ENCODE results near the gene PBRM1. TPM values are rescaled to one million over a fixed set of nuclear protein-coding genes. Genes with fewer than 3 reads are reported as not detected.

PBRM1 gene
- total and polyA plus RNA-seq, 4 donors, result 7.1 to 65.7 (median 38.7) TPM

GRCh38 chr3:52521488-52521824, 164.3 kb downstream of the PBRM1 start:
- no peak for DNase-seq (ENCODE audit: low spot score)
- 92% methylated on average over 8 of the region's 8 CpGs for WGBS
- Histone ChIP-seq H3K9ac (ENCODE audit: low read depth in 1 of 2, low read length in 2 of 2) (no peak overlapping the region), H3K36me3 (ENCODE audit: control insufficient read depth in 4 of 4, insufficient read depth in 3 of 4, low read depth in 1 of 4, low read length in 3 of 4) (no peaks in the 10 kb centered on the region), H3K27ac (ENCODE audit: low read depth in 1 of 2, low read length in 2 of 2) (no peak overlapping the region), H3K4me3 (ENCODE audit: low read depth in 1 of 3, low read length in 3 of 3) (no peak overlapping the region), H3K4me1 (ENCODE audit: control insufficient read depth in 4 of 4, insufficient read depth in 4 of 4, low read length in 3 of 4) (peaks cover 0 to 3% (median 0%) of the 10 kb centered on the region in 4 donors), H3K9me3 (ENCODE audit: control insufficient read depth in 4 of 4, low read length in 3 of 4) (no peaks in the 10 kb centered on the region), H3K27me3 (ENCODE audit: control insufficient read depth in 4 of 4, insufficient read depth in 4 of 4, low read length in 3 of 4) (no peaks in the 10 kb centered on the region)
- TF ChIP-seq FOXA1 (IDR thresholded peaks at IDR 0.05), result no peak
- TF ChIP-seq SP1 (IDR thresholded peaks at IDR 0.05), result no peak
- no peak for TF ChIP-seq HNF4A (conservative IDR thresholded peaks at IDR 0.05)
- no peak for TF ChIP-seq ATF3 (IDR thresholded peaks at IDR 0.05)
- no peak for TF ChIP-seq ZBTB33 (IDR thresholded peaks at IDR 0.05)
- TF ChIP-seq RAD21 (IDR thresholded peaks at IDR 0.05), result no peak
- TF ChIP-seq NR2F2 (IDR thresholded peaks at IDR 0.05), result no peak
- TF ChIP-seq JUND (IDR thresholded peaks at IDR 0.05), result no peak
- no peak for TF ChIP-seq REST (IDR thresholded peaks at IDR 0.05)
- TF ChIP-seq CTCF (IDR thresholded peaks at IDR 0.05; ENCODE audit: low read depth, low read length, missing input control), result no peak
- no peak for TF ChIP-seq FOXA2 (IDR thresholded peaks at IDR 0.05)
- no peak for TF ChIP-seq GABPA (IDR thresholded peaks at IDR 0.05 in 1 of 2, conservative IDR thresholded peaks at IDR 0.05 in 1 of 2)
- no peak for TF ChIP-seq RXRA (IDR thresholded peaks at IDR 0.05)
- TF ChIP-seq HNF4G (IDR thresholded peaks at IDR 0.05), result no peak
- TF ChIP-seq TAF1 (conservative IDR thresholded peaks at IDR 0.05), result no peak
- no peak for TF ChIP-seq YY1 (IDR thresholded peaks at IDR 0.05)
- no peak for TF ChIP-seq EGR1 (IDR thresholded peaks at IDR 0.05; ENCODE audit: low read depth in 2 of 2)

All from liver (tissue), 9 donors.